Measurements from ENCODE around the gene LRRC47. TPM values are rescaled to one million over a fixed set of nuclear protein-coding genes. Genes with fewer than 3 reads are reported as not detected.
A peak's percentile ranks its signal among the peaks of the same experiment; 100 is the strongest.
"Not testable (repeated sequence)": the region's sequence is repeated elsewhere in the genome, so short reads cannot be mapped to it uniquely, and the experiment has no call there.

LRRC47 gene
- total RNA-seq, 5 donors from 2014 or later (not counting 1 experiment from before 2014, with no cell fraction given) = 37.3 to 49.1 (median 44.5) TPM

- CTCF ChIA-PET; H3K9me3 Mint-ChIP-seq; H3K27ac ChIP-seq (ENCODE audit: low read length); H3K9me3 ChIP-seq; H3K4me3 ChIP-seq (ENCODE audit: control insufficient read depth in 1 of 2, extremely low read depth in 1 of 2, low read length in 1 of 2); H3K4me1 Mint-ChIP-seq; H3K4me1 ChIP-seq (ENCODE audit: control insufficient read depth in 1 of 2, extremely low read depth in 1 of 2, insufficient read depth in 2 of 2, low read length in 2 of 2); POLR2A ChIA-PET; H3K4me3 Mint-ChIP-seq; H3K27ac Mint-ChIP-seq: not testable (repeated sequence)
- ATAC-seq (replicated peaks in 1 of 4) (peak in 2 of 4 experiments; percentile 32 to 61), DNase-seq (peak in 2 of 35 experiments; percentile 16 to 52)
- WGBS (ENCODE audit: insufficient coverage) = 60% methylated on average over 1 of the region's 9 CpGs
- H3K27me3 ChIP-seq (replicated peaks in 1 of 2; ENCODE audit: control insufficient read depth in 2 of 2, extremely low read depth in 1 of 2, insufficient read depth in 2 of 2, low read length in 1 of 2) = peaks cover 0 to 21% of the 10 kb centered on the region in 2 experiments
- peaks cover 10 to 12% of the 10 kb centered on the region in 2 donors for H3K36me3 ChIP-seq (ENCODE audit: control insufficient read depth in 2 of 2, extremely low read depth in 1 of 2, insufficient read depth in 1 of 2, low read length in 1 of 2)
- peaks cover 5 to 11% of the 10 kb centered on the region in 2 donors for H3K27me3 Mint-ChIP-seq
- peaks cover 11% of the 10 kb centered on the region for H3K36me3 Mint-ChIP-seq
These were observed 14.0 kb upstream of the LRRC47 start for GRCh38 chr1:3810149-3810761.

- Histone ChIP-seq H3K27me3 (replicated peaks in 1 of 2; ENCODE audit: control insufficient read depth in 2 of 2, extremely low read depth in 1 of 2, insufficient read depth in 2 of 2, low read length in 1 of 2) (peaks cover 0 to 25% of the 10 kb centered on the region in 2 experiments), H3K4me1 (ENCODE audit: control insufficient read depth in 1 of 2, extremely low read depth in 1 of 2, insufficient read depth in 2 of 2, low read length in 2 of 2) (peaks cover 0 to 3% of the 10 kb centered on the region in 2 experiments), H3K9me3 (no peaks in the 10 kb centered on the region), H3K36me3 (ENCODE audit: control insufficient read depth in 2 of 2, extremely low read depth in 1 of 2, insufficient read depth in 1 of 2, low read length in 1 of 2) (peaks cover 5 to 7% of the 10 kb centered on the region in 2 donors), H3K27ac (ENCODE audit: low read length) (no peak overlapping the region), H3K4me3 (ENCODE audit: control insufficient read depth in 1 of 2, extremely low read depth in 1 of 2, low read length in 1 of 2) (no peak overlapping the region)
- H3K4me3 Mint-ChIP-seq = no peak overlapping the region
- POLR2A ChIA-PET = no interaction called here
- H3K27ac Mint-ChIP-seq = no peak overlapping the region
- no peak for ATAC-seq (replicated peaks in 1 of 4)
- H3K4me1 Mint-ChIP-seq = peaks cover 0 to 2% (median 0%) of the 10 kb centered on the region in 3 donors
- H3K36me3 Mint-ChIP-seq = peaks cover 7% of the 10 kb centered on the region
- WGBS (ENCODE audit: insufficient coverage) = 78% methylated on average over 6 of the region's 7 CpGs
- no peaks in the 10 kb centered on the region for H3K9me3 Mint-ChIP-seq
- peak in 2 of 35 experiments; percentile 9 to 10 for DNase-seq
- CTCF ChIA-PET = no interaction called here
- peaks cover 9 to 17% of the 10 kb centered on the region in 2 donors for H3K27me3 Mint-ChIP-seq
These were observed 13.4 kb upstream of the LRRC47 start for GRCh38 chr1:3809680-3810079.

- Histone ChIP-seq H3K4me1 (ENCODE audit: control insufficient read depth in 1 of 2, extremely low read depth in 1 of 2, insufficient read depth in 2 of 2, low read length in 2 of 2) (peaks cover 0 to 3% of the 10 kb centered on the region in 2 experiments), H3K36me3 (ENCODE audit: control insufficient read depth in 2 of 2, extremely low read depth in 1 of 2, insufficient read depth in 1 of 2, low read length in 1 of 2) (no peaks in the 10 kb centered on the region), H3K27ac (ENCODE audit: low read length) (no peak overlapping the region), H3K27me3 (replicated peaks in 1 of 2; ENCODE audit: control insufficient read depth in 2 of 2, extremely low read depth in 1 of 2, insufficient read depth in 2 of 2, low read length in 1 of 2) (peaks cover 0 to 27% of the 10 kb centered on the region in 2 experiments), H3K9me3 (no peaks in the 10 kb centered on the region), H3K4me3 (ENCODE audit: control insufficient read depth in 1 of 2, extremely low read depth in 1 of 2, low read length in 1 of 2) (no peak overlapping the region)
- Mint-ChIP-seq H3K9me3 (no peaks in the 10 kb centered on the region), H3K27me3 (peaks cover 22 to 36% of the 10 kb centered on the region in 2 donors), H3K4me3 (no peak overlapping the region), H3K4me1 (peaks cover 0 to 2% (median 0%) of the 10 kb centered on the region in 3 donors), H3K36me3 (no peaks in the 10 kb centered on the region), H3K27ac (no peak overlapping the region)
- no CpG with 5 or more reads among the region's 5 CpGs for WGBS (ENCODE audit: insufficient coverage)
- no peak for ATAC-seq (replicated peaks in 1 of 4)
- DNase-seq = no peak
- ChIA-PET POLR2A (no interaction called here), CTCF (no interaction called here)
These were observed 11.5 kb upstream of the LRRC47 start for GRCh38 chr1:3807769-3808168.

DNA sequence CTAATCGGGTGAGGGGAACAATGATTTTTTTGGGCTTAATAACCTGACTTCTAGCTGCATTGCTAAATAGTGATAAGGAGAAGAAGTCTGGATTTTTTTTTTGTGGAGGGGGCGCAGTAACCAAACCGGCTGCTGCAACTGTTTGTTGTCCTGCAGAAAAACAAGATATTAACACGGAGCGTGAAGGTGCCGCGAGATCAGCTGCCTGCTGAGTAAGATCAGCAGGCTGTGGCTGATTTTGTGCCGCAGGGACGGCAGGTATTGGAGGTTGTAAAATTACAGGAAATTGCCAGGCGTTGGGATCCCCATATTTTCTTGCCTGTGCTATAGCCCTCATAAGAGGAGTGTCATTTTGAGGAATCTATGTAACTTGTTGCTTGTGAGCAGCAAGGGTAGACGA, 8.7 kb upstream of the LRRC47 start:
- CTCF ChIA-PET = no interaction called here
- no peak for DNase-seq
- POLR2A ChIA-PET = no interaction called here

DNA sequence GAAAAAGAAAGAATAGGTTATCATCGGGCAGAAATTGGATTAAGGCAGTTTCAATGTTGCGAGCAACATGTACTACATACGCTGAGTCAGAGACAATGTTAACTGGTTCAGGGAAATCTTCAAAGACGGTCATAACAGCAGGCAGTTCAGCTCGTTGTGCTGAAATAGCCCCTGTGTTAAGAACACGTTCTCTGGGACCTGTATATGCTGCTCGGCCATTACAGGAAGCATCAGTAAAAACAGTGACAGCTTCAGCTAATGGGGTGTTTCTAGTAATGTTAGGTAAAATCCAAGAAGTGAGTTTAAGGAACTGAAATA, 8.3 kb upstream of the LRRC47 start:
- H3K36me3 ChIP-seq (ENCODE audit: control insufficient read depth in 2 of 2, extremely low read depth in 1 of 2, insufficient read depth in 1 of 2, low read length in 1 of 2); H3K4me3 ChIP-seq (ENCODE audit: control insufficient read depth in 1 of 2, extremely low read depth in 1 of 2, low read length in 1 of 2); ATAC-seq (replicated peaks in 1 of 4); DNase-seq; H3K4me1 Mint-ChIP-seq; H3K9me3 ChIP-seq; H3K27ac ChIP-seq (ENCODE audit: low read length); H3K36me3 Mint-ChIP-seq; H3K27ac Mint-ChIP-seq; POLR2A ChIA-PET; CTCF ChIA-PET; H3K4me3 Mint-ChIP-seq; H3K4me1 ChIP-seq (ENCODE audit: control insufficient read depth in 1 of 2, extremely low read depth in 1 of 2, insufficient read depth in 2 of 2, low read length in 2 of 2); H3K9me3 Mint-ChIP-seq: not testable (repeated sequence)
- peaks cover 0 to 33% of the 10 kb centered on the region in 2 experiments for H3K27me3 ChIP-seq (replicated peaks in 1 of 2; ENCODE audit: control insufficient read depth in 2 of 2, extremely low read depth in 1 of 2, insufficient read depth in 2 of 2, low read length in 1 of 2)
- peaks cover 37 to 60% of the 10 kb centered on the region in 2 donors for H3K27me3 Mint-ChIP-seq
- 50% methylated on average over 6 of the region's 7 CpGs for WGBS (ENCODE audit: insufficient coverage)

More for the DNA sequence above, 8.7 kb upstream of the LRRC47 start:
- Histone ChIP-seq H3K27me3 (replicated peaks in 1 of 2; ENCODE audit: control insufficient read depth in 2 of 2, extremely low read depth in 1 of 2, insufficient read depth in 2 of 2, low read length in 1 of 2) (peaks cover 0 to 30% of the 10 kb centered on the region in 2 experiments), H3K4me3 (ENCODE audit: control insufficient read depth in 1 of 2, extremely low read depth in 1 of 2, low read length in 1 of 2) (no peak overlapping the region), H3K9me3 (no peaks in the 10 kb centered on the region), H3K36me3 (ENCODE audit: control insufficient read depth in 2 of 2, extremely low read depth in 1 of 2, insufficient read depth in 1 of 2, low read length in 1 of 2) (no peaks in the 10 kb centered on the region), H3K4me1 (ENCODE audit: control insufficient read depth in 1 of 2, extremely low read depth in 1 of 2, insufficient read depth in 2 of 2, low read length in 2 of 2) (peaks cover 0 to 3% of the 10 kb centered on the region in 2 experiments), H3K27ac (ENCODE audit: low read length) (no peak overlapping the region)
- H3K9me3 Mint-ChIP-seq = no peaks in the 10 kb centered on the region
- H3K27ac Mint-ChIP-seq = no peak overlapping the region
- 79% methylated on average over 11 of the region's 11 CpGs for WGBS (ENCODE audit: insufficient coverage)
- H3K27me3 Mint-ChIP-seq = peaks cover 33 to 57% of the 10 kb centered on the region in 2 donors
- H3K4me1 Mint-ChIP-seq = peaks cover 5 to 8% (median 7%) of the 10 kb centered on the region in 3 donors
- no peak for ATAC-seq (replicated peaks in 1 of 4)
- H3K4me3 Mint-ChIP-seq = no peak overlapping the region
- H3K36me3 Mint-ChIP-seq = no peaks in the 10 kb centered on the region

DNA sequence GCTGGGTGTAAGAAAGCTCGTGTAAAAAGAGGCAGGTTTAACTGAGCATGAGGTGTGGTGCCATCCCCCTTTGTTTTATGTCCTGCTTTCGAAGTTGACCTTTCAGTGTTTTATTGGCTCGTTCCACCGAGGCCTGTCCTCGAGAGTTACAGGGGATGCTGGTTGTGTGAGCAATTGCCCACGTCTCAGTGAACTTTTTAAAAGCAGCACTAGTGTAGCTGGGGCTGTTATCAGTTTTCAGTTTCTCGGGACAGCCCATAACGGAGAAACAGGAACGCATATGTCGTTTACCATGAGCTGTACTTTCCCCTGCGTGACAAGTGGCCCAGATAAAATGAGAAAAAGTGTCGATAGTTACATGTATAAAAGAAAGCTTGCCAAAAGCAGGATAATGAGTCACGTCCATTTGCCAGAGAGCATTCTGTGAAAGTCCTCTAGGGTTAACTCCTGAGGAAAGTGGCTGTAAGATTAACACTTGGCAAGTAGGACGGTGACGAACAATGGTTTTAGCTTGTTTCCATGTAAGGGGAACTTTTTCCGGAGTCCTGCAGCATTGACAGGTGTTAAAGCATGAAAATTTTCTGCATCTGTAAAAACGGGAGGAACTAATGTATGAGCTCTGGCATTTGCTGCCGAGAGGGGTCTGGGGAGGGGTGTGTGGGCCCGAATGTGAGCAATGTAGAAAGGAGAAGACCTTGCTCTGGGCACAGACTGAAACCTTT, 7.8 kb upstream of the LRRC47 start:
- H3K27ac ChIP-seq (ENCODE audit: low read length) = no peak overlapping the region
- ChIA-PET CTCF (interaction anchor here in 1 of 2 donors (0.7 kb wide), 1 partner anchor 332 kb away, joined by 3 read pairs; no protein-coding TSS in a partner anchor), POLR2A (no interaction called here)
- WGBS (ENCODE audit: insufficient coverage) = 73% methylated on average over 18 of the region's 19 CpGs
- peaks cover 0 to 3% of the 10 kb centered on the region in 2 experiments for H3K4me1 ChIP-seq (ENCODE audit: control insufficient read depth in 1 of 2, extremely low read depth in 1 of 2, insufficient read depth in 2 of 2, low read length in 2 of 2)
- H3K27me3 Mint-ChIP-seq = peaks cover 39 to 60% of the 10 kb centered on the region in 2 donors
- peaks cover 0 to 33% of the 10 kb centered on the region in 2 experiments for H3K27me3 ChIP-seq (replicated peaks in 1 of 2; ENCODE audit: control insufficient read depth in 2 of 2, extremely low read depth in 1 of 2, insufficient read depth in 2 of 2, low read length in 1 of 2)
- peaks cover 5 to 8% (median 6%) of the 10 kb centered on the region in 3 donors for H3K4me1 Mint-ChIP-seq
- ATAC-seq (replicated peaks in 1 of 4) = no peak
- no peak overlapping the region for H3K4me3 ChIP-seq (ENCODE audit: control insufficient read depth in 1 of 2, extremely low read depth in 1 of 2, low read length in 1 of 2)
- no peak for DNase-seq
- H3K36me3 ChIP-seq (ENCODE audit: control insufficient read depth in 2 of 2, extremely low read depth in 1 of 2, insufficient read depth in 1 of 2, low read length in 1 of 2) = no peaks in the 10 kb centered on the region
- H3K36me3 Mint-ChIP-seq = no peaks in the 10 kb centered on the region
- no peaks in the 10 kb centered on the region for H3K9me3 ChIP-seq
- no peak overlapping the region for H3K27ac Mint-ChIP-seq
- no peak overlapping the region for H3K4me3 Mint-ChIP-seq
- H3K9me3 Mint-ChIP-seq = no peaks in the 10 kb centered on the region

Measured in T-cell (primary cell).